Measurements from ENCODE around the gene GRIP1.

DNA sequence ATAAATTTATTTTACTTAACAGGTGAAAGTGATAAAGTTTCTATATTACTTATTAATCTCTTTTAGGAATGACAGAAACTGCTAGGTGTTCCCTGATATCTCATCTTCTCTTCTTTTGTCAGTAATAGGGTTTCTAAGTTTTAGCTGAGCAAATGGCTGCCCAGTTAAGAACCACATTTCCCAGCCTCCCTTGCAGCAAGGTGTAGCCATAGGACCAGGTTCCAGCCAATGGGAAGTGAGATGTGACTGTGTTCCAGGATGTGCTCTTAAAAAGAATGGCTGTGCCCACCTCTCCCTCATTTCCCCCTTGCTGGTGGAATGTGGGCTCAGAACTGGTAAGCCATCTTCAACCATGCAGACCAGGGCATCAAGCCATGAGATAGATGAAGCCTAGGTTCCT lies 210.9 kb downstream of the GRIP1 start:
- TF ChIP-seq MAX (IDR thresholded peaks at IDR 0.05; ENCODE audit: insufficient read depth, insufficient read length) (no peak), JUN (IDR thresholded peaks at IDR 0.05; ENCODE audit: borderline replicate concordance, insufficient read depth, insufficient read length, low read depth) (no peak), EZH2 (IDR thresholded peaks at IDR 0.05; ENCODE audit: borderline replicate concordance, low read depth, low read length, severe bottlenecking) (no peak), GATA2 (IDR thresholded peaks at IDR 0.05; ENCODE audit: insufficient read depth, insufficient read length, low read depth, low read length) (no peak), POLR2A (IDR thresholded peaks at IDR 0.05; ENCODE audit: low read depth, low read length) (no peak)
- TF ChIP-seq, protein P1, sequence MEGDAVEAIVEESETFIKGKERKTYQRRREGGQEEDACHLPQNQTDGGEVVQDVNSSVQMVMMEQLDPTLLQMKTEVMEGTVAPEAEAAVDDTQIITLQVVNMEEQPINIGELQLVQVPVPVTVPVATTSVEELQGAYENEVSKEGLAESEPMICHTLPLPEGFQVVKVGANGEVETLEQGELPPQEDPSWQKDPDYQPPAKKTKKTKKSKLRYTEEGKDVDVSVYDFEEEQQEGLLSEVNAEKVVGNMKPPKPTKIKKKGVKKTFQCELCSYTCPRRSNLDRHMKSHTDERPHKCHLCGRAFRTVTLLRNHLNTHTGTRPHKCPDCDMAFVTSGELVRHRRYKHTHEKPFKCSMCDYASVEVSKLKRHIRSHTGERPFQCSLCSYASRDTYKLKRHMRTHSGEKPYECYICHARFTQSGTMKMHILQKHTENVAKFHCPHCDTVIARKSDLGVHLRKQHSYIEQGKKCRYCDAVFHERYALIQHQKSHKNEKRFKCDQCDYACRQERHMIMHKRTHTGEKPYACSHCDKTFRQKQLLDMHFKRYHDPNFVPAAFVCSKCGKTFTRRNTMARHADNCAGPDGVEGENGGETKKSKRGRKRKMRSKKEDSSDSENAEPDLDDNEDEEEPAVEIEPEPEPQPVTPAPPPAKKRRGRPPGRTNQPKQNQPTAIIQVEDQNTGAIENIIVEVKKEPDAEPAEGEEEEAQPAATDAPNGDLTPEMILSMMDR (IDR thresholded peaks at IDR 0.05; ENCODE audit: extremely low read depth in 1 of 2, insufficient read depth in 1 of 2, low read depth in 1 of 2, low read length in 2 of 2), result no peak

All from endothelial cell of umbilical vein (primary cell).